ENCODE data around the gene CCDC178.
A peak's percentile ranks its signal among the peaks of the same experiment; 100 is the strongest.
"Not testable (repeated sequence)": the region's sequence is repeated elsewhere in the genome, so short reads cannot be mapped to it uniquely, and the experiment has no call there.

The CCDC178 gene

GRCh38 chr18:33424266-33424946 is 16.1 kb downstream of the CCDC178 start:
- peak in 1 of 2 donors; percentile 16 for ATAC-seq (replicated peaks)
- H3K4me1 Mint-ChIP-seq, result no peaks in the 10 kb centered on the region

GRCh38 chr18:33421225-33421624 is 19.3 kb downstream of the CCDC178 start:
- ATAC-seq (replicated peaks) (no peak), DNase-seq (no peak)
- no peaks in the 10 kb centered on the region for H3K4me1 Mint-ChIP-seq
- H3K9me3 Mint-ChIP-seq, result peaks cover 3 to 4% of the 10 kb centered on the region in 2 donors
- no peak overlapping the region for H3K4me3 Mint-ChIP-seq
- no peaks in the 10 kb centered on the region for H3K27me3 Mint-ChIP-seq
- H3K36me3 Mint-ChIP-seq, result no peaks in the 10 kb centered on the region
- H3K27ac Mint-ChIP-seq, result no peak overlapping the region

More at GRCh38 chr18:33424266-33424946, 16.1 kb downstream of the CCDC178 start:
- H3K27ac Mint-ChIP-seq, result no peak overlapping the region
- no peak overlapping the region for H3K4me3 Mint-ChIP-seq
- no peaks in the 10 kb centered on the region for H3K27me3 Mint-ChIP-seq
- no peaks in the 10 kb centered on the region for H3K36me3 Mint-ChIP-seq
- H3K9me3 Mint-ChIP-seq, result no peaks in the 10 kb centered on the region
- no peak for DNase-seq

DNA sequence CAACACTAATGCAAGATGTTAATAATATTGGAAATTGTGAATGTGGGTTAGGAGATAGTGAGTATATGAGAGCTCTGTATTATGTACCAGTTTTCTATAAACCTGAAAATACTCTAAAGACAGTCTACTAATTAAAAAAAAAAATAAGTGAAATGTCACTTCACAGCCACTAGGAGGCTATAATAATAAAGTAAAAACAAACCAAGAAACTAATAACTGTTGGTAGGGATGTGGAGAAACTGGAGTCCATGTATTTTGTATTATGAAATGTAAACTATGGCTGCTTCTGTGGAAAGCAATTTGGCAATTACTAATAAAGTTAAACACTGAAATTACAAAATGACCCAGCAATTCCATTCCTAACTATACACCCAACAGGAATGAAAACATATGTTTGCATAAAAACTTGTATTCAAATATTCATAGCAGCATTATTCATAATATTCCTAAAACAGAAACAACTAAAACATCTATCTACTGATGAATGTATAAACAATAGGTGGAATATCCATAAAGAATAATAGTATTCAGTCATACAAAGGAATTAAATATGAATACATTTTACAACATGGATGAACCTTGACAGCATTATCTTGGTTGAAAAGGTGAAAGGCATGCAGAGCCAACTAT is 36.2 kb downstream of the CCDC178 start:
- no peaks in the 10 kb centered on the region for H3K4me1 Mint-ChIP-seq
- H3K36me3 Mint-ChIP-seq, result no peaks in the 10 kb centered on the region
- no peaks in the 10 kb centered on the region for H3K9me3 Mint-ChIP-seq
- no peaks in the 10 kb centered on the region for H3K27me3 Mint-ChIP-seq
- H3K4me3 Mint-ChIP-seq, result no peak overlapping the region
- DNase-seq, result no peak
- no peak overlapping the region for H3K27ac Mint-ChIP-seq
- no peak for ATAC-seq (replicated peaks)

DNA sequence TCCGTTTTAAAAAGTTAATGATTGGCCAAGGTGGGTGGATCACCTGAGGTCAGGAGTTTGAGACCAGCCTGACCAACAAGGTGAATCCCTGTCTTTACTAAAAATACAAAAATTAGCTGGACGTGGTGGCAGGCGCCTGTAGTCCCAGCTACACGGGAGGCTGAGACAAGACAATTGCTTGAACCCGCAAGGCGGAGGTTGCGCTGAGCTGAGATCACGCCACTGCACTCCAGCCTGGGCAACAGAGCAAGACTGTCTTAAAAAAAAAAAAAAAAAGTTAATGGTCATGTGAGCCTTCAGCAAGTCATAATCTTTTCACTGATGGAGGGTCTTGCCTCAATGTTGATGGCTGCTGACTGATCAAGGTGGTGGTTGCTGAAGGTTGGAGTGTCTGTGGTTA is 41.6 kb downstream of the CCDC178 start:
- H3K27ac Mint-ChIP-seq; H3K36me3 Mint-ChIP-seq; ATAC-seq (replicated peaks); H3K27me3 Mint-ChIP-seq; H3K4me1 Mint-ChIP-seq; DNase-seq; H3K4me3 Mint-ChIP-seq; H3K9me3 Mint-ChIP-seq: not testable (repeated sequence)

DNA sequence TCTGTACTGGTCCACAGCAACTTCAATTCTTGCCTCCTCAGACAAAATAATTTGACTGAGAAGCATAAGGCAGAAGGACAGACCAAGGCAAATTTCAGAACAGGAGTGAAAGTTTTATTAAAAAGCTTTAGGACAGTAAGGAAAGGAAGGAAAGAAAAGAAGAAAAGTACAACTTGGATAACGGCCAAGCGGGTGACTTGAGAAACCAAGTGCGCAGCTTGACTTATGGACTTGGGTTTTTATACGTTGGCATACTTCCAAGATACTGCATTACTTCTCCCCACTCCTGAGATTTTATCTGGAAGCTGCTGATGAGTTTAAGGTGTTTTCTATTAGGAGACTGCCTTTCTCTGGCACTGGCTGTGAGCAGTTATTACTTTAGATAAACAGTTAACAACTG is 64.7 kb downstream of the CCDC178 start:
- no peaks in the 10 kb centered on the region for H3K27me3 Mint-ChIP-seq
- DNase-seq (no peak), ATAC-seq (replicated peaks) (no peak)
- H3K4me3 Mint-ChIP-seq, result no peak overlapping the region
- H3K27ac Mint-ChIP-seq, result no peak overlapping the region
- no peaks in the 10 kb centered on the region for H3K36me3 Mint-ChIP-seq
- H3K4me1 Mint-ChIP-seq, result no peaks in the 10 kb centered on the region
- no peaks in the 10 kb centered on the region for H3K9me3 Mint-ChIP-seq

DNA sequence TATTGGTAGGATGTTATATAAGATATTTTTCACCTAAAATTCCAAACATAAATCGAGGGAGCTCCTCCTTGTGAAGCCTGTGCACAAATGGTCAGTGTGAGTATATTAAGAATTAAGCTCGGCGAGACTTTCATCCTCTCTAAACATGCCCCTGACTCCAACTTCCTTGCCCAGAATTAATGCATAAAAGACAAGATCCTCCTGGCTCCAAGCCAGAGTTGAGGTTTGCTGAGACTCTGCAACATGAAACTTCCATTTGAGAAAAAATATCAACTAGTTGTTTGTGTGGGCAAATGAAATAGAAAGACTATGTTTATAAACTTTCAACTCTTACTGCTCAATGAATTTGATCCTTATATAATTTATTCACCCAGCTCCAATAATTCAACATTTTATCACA is 68.1 kb downstream of the CCDC178 start:
- H3K27me3 Mint-ChIP-seq, result no peaks in the 10 kb centered on the region
- no peaks in the 10 kb centered on the region for H3K9me3 Mint-ChIP-seq
- H3K36me3 Mint-ChIP-seq, result no peaks in the 10 kb centered on the region
- H3K27ac Mint-ChIP-seq, result no peak overlapping the region
- DNase-seq (no peak), ATAC-seq (replicated peaks) (no peak)
- no peaks in the 10 kb centered on the region for H3K4me1 Mint-ChIP-seq
- no peak overlapping the region for H3K4me3 Mint-ChIP-seq

GRCh38 chr18:33369711-33370449 is 70.6 kb downstream of the CCDC178 start:
- DNase-seq (no peak), ATAC-seq (replicated peaks) (no peak)
- H3K9me3 Mint-ChIP-seq, result no peaks in the 10 kb centered on the region
- H3K27ac Mint-ChIP-seq, result no peak overlapping the region
- H3K36me3 Mint-ChIP-seq, result no peaks in the 10 kb centered on the region
- H3K4me3 Mint-ChIP-seq, result no peak overlapping the region
- no peaks in the 10 kb centered on the region for H3K4me1 Mint-ChIP-seq
- no peaks in the 10 kb centered on the region for H3K27me3 Mint-ChIP-seq

DNA sequence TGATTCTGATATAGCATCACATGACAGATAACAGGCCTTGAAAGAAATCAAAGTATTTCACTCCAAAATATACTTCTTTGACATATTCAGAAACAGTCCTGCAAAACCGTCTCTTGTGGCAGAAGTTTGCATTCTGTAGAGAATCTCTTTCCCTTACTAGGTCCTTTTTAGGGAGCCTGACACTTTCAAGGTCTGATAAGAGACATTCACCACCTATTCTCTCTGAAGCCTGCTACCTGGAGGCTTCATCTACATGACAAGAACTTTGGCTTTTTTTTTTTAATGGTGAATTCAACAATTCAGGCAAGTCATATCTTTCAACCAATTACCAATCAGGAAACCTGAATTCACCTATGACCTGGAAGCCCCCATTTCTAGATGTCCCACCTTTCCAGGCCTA is 83.8 kb downstream of the CCDC178 start:
- Mint-ChIP-seq H3K4me1 (no peaks in the 10 kb centered on the region), H3K27ac (no peak overlapping the region), H3K27me3 (no peaks in the 10 kb centered on the region), H3K9me3 (peaks cover 0 to 3% of the 10 kb centered on the region in 2 donors), H3K36me3 (no peaks in the 10 kb centered on the region), H3K4me3 (no peak overlapping the region)
- ATAC-seq (replicated peaks) (no peak), DNase-seq (no peak)

DNA sequence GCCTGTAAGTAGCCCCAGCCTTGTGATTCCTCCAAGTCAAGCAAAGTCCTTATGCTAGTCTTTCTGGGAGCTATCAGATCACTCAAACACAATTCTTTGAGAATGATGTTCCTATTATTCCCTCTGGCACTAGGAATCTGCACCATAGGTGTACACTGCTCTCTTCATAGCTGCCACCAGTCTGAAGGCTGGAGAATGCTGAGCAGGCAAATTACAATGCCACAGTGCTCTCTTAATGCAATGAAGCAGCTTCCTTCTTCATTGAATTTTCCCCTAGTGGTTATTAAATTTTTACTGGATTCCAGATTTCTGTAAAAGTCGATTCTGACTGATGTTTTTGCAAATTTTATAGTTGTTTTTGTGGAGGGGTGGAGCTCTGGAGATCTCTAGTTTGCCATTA is 84.8 kb downstream of the CCDC178 start:
- Mint-ChIP-seq H3K27me3 (no peaks in the 10 kb centered on the region), H3K4me1 (no peaks in the 10 kb centered on the region), H3K27ac (no peak overlapping the region), H3K4me3 (no peak overlapping the region), H3K9me3 (no peaks in the 10 kb centered on the region), H3K36me3 (no peaks in the 10 kb centered on the region)
- DNase-seq (no peak), ATAC-seq (replicated peaks) (no peak)

GRCh38 chr18:33355263-33355662 is 85.3 kb downstream of the CCDC178 start:
- Mint-ChIP-seq H3K27me3 (no peaks in the 10 kb centered on the region), H3K4me1 (no peaks in the 10 kb centered on the region), H3K4me3 (no peak overlapping the region), H3K9me3 (no peaks in the 10 kb centered on the region), H3K27ac (no peak overlapping the region), H3K36me3 (no peaks in the 10 kb centered on the region)
- DNase-seq (no peak), ATAC-seq (replicated peaks) (no peak)

DNA sequence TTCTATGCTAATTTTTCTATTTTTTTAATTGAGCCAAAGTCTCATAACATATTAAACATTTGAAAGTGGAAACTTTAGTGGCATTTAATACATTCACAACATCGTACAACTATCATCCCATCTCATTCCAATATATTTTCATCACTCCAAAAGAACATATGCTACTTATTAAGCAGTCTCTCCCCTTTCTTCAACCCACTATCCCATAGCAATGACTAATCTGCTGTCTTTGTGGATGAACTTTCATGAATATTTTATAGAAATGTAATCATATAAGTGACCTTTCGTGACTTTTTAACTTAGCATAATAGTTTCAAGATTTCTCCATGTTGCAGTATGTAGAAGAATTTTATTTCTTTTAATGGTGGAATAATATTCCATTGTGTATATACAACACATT is 90.3 kb downstream of the CCDC178 start:
- no peaks in the 10 kb centered on the region for H3K4me1 Mint-ChIP-seq
- no peak for ATAC-seq (replicated peaks)
- H3K27me3 Mint-ChIP-seq, result no peaks in the 10 kb centered on the region
- H3K4me3 Mint-ChIP-seq, result no peak overlapping the region
- no peaks in the 10 kb centered on the region for H3K36me3 Mint-ChIP-seq
- no peak for DNase-seq
- no peaks in the 10 kb centered on the region for H3K9me3 Mint-ChIP-seq
- no peak overlapping the region for H3K27ac Mint-ChIP-seq

- H3K27me3 Mint-ChIP-seq; ATAC-seq (replicated peaks); H3K4me1 Mint-ChIP-seq; H3K27ac Mint-ChIP-seq; H3K4me3 Mint-ChIP-seq; H3K36me3 Mint-ChIP-seq; DNase-seq: not testable (repeated sequence)
- H3K9me3 Mint-ChIP-seq, result peaks cover 22 to 29% of the 10 kb centered on the region in 2 donors
Measured at GRCh38 chr18:33339733-33340132, 100.8 kb downstream of the CCDC178 start.

- no peak overlapping the region for H3K27ac Mint-ChIP-seq
- H3K36me3 Mint-ChIP-seq, result peaks cover 0 to 2% of the 10 kb centered on the region in 2 donors
- ATAC-seq (replicated peaks), result no peak
- peaks cover 12 to 14% of the 10 kb centered on the region in 2 donors for H3K9me3 Mint-ChIP-seq
- H3K4me3 Mint-ChIP-seq, result no peak overlapping the region
- DNase-seq, result no peak
- H3K4me1 Mint-ChIP-seq, result no peaks in the 10 kb centered on the region
- H3K27me3 Mint-ChIP-seq, result no peaks in the 10 kb centered on the region
Measured at GRCh38 chr18:33334781-33335180, 105.7 kb downstream of the CCDC178 start.

DNA sequence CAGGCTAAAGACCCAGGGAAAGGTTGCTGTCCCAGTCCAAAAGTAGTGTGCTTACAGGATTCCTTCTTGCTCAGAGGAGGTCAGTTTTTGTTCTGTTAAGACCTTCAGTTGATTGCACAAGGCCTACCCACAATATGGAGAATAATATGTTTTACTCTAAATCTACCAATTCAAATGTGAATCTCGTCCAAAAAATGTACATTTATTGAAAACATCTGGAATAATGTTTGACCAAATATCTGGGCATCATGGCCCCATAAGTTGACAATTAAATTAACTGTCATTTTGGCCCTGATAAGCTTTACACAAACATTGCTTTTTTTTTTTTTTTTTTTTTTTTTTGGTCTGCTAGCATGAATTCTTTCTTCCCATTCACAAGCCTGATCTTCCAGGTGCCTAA is 109.8 kb downstream of the CCDC178 start:
- Mint-ChIP-seq H3K27ac (no peak overlapping the region), H3K36me3 (no peaks in the 10 kb centered on the region), H3K9me3 (no peaks in the 10 kb centered on the region), H3K4me1 (no peaks in the 10 kb centered on the region), H3K4me3 (no peak overlapping the region), H3K27me3 (no peaks in the 10 kb centered on the region)
- DNase-seq (no peak), ATAC-seq (replicated peaks) (no peak)

- Mint-ChIP-seq H3K27ac (no peak overlapping the region), H3K27me3 (no peaks in the 10 kb centered on the region), H3K9me3 (no peaks in the 10 kb centered on the region), H3K36me3 (no peaks in the 10 kb centered on the region), H3K4me1 (no peaks in the 10 kb centered on the region), H3K4me3 (no peak overlapping the region)
- ATAC-seq (replicated peaks) (no peak), DNase-seq (no peak)
Measured at GRCh38 chr18:33326975-33327374, 113.5 kb downstream of the CCDC178 start.

Data from stimulated activated naive B cell treated with anti-CD40 and anti-IgM and Interleukin-4, amounts not matched to agents 10 μg/mL and 1 μg/mL and 100 μg/mL, for 72 hours (primary cell).